ENCODE results near the gene ACAD11. TPM values are rescaled to one million over a fixed set of nuclear protein-coding genes. Genes with fewer than 3 reads are reported as not detected.

ACAD11 gene
- total RNA-seq, 1 experiment from 2014 or later, result 25.0 TPM

- Histone ChIP-seq H3K4me2 (ENCODE audit: low read depth, low read length, poor library complexity, severe bottlenecking) (no peak overlapping the region), H3K36me3 (ENCODE audit: insufficient read depth, low read length) (peaks cover 60% of the 10 kb centered on the region; the same call in 1 of the 2 replicates)
Measured at GRCh38 chr3:132509096-132509495, 150.5 kb downstream of the ACAD11 start.

More at GRCh38 chr3:132509096-132509495, 150.5 kb downstream of the ACAD11 start:
- Histone ChIP-seq H2AFZ (ENCODE audit: low read length) (no peak overlapping the region), H3K4me1 (ENCODE audit: low read length) (no peaks in the 10 kb centered on the region), H3K9me2 (replicated peaks; ENCODE audit: insufficient read depth, low read length) (peaks cover 3% of the 10 kb centered on the region; the same call in 1 of the 2 replicates), H3K27me3 (ENCODE audit: low read length) (no peaks in the 10 kb centered on the region), H3K79me2 (ENCODE audit: low read length) (no peaks in the 10 kb centered on the region), H3K9me3 (ENCODE audit: low read length) (no peaks in the 10 kb centered on the region), H4K20me1 (ENCODE audit: insufficient read depth, low read depth, low read length) (no peaks in the 10 kb centered on the region), H3K4me3 (ENCODE audit: low read length) (no peak overlapping the region), H3K9ac (ENCODE audit: low read length) (no peak overlapping the region), H3K27ac (ENCODE audit: low read length) (no peak overlapping the region)
- DNase-seq, result no peak

Other genes starting within 250 kb of the ACAD11 start
- gene DNAJC13, start 242.3 kb downstream of the ACAD11 start, total RNA-seq (2014; rRNA removed; shearing (Covaris generic); ENCODE audit: low replicate concordance), result 33.2 and 38.9 TPM in 2 replicates
- 7.4 and 8.4 TPM in 2 replicates for gene ACKR4, start 62.5 kb downstream of the ACAD11 start, total RNA-seq (2014; rRNA removed; shearing (Covaris generic); ENCODE audit: low replicate concordance)
- gene UBA5, start 520 bp upstream of the ACAD11 start, total RNA-seq (2014; rRNA removed; shearing (Covaris generic); ENCODE audit: low replicate concordance), result 59.9 and 62.1 TPM in 2 replicates
- 11.8 and 19.0 TPM in 2 replicates for gene NPHP3, start 62.6 kb upstream of the ACAD11 start, total RNA-seq (2014; rRNA removed; shearing (Covaris generic); ENCODE audit: low replicate concordance)